Mesenteric fat pad (tissue), 1 donor: Measurements from ENCODE around the gene TP53AIP1. TPM values are rescaled to one million over a fixed set of nuclear protein-coding genes. Genes with fewer than 3 reads are reported as not detected.

Source experiments
- DNase-seq: peaks from one replicate; pipeline ENCODE4 v3.0.0-alpha.2; 2020; ENCODE audit warnings: low spot score
- total RNA-seq: library from RNA; stranded (reverse); fragmentation: NEBNext Ultra II Directional; extraction: Animal tissue kit (Norgen Biotek cat#: 25700); gene quantifications from one replicate; pipeline ENCODE4 v1.2.1, GENCODE V29; 2021
- donor health status: DM: yes; HTN: yes; CAD: no.

The TP53AIP1 gene
- total RNA-seq, 1 donor from 2014 or later, result 0.10 TPM

DNA sequence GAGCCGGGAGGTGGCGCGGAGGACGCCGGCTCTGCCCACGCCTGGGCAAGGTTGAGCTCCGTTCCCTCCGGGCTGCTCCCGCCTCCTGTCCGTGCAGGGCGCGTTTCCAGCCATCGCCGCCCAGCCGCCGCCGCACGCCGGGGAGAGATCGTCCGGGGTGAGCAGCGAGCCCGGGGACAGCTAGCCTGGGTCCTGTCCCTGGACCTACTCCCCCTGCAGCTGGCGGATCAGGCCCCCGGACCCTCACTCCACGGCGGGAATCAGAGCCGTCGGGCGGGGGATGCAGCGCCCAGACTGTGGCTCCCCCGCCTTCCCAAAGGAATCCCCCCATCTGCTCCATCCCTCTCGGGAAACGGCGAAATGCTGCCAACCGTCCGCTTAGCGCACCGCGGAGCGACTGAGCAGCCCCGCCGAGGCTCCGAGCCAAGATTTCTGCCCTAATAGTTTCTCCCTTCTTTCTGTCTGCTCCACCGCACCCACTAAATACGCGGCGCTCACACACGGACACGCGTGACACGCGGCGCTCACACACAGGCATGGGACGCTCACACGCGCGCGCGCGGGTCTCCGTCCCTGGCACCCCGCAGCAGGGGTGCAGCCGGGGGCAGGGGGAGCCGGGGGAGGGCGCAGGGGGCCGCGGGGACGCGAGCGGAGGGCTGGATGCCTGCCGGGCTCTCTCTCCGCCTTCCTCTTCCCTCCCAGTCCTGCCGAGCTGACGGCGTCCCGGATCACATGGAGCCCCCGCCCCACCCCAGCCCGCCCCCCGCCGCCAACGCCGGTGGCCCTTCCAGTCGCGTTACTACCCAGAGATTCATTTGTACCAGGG is 51.9 kb downstream of the TP53AIP1 start, which contains the start of gene KCNJ5:
Gene KCNJ5, plus strand, starts transcription at position 814 of the 826 bp plus-strand sequence. CDS start 19,918 bp downstream, outside the sequence.
- peak; percentile 89 for DNase-seq

DNA sequence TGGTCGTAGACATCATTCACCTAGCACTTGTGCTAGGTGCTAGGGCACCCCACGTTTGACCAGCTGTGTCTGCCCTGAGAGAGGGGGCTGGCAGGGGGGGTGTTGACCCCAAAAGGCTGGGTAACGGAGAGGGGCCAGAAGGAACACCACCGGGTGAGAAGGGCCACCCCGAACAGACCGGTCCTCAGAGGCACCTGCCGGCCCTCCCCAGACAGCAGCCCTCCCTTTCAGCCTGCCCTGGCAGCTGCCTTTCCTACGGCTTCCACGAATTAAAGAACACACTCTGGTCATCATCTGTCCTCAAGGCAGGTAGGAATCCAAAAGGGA is 52.5 kb downstream of the TP53AIP1 start:
- DNase-seq, result no peak

DNA sequence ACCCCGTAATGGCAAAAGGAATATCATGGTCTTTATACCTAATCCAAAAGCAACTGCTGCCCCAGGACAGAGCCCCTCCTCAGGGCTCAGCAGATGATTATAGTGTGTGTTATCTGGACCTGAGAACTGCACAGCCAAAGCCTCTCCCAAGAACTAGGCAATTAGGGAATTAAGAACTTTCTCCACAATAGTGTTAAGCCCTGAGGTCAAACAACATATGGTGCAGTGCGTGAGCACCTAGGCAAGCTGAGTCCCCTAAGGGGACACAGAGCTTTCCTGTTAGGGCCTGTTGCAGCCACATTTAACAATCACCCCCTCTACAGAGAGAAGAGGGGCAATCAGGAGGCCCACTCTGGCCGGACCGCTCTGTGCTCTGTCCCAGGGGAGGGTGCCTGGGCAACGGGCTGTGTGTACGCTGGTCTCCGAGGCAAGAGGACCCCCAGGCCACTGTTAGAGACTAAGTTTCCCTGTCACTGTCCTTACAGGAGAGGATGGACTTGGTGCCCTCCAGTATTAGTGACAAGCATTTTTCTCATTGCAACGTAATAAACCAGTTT is 52.9 kb downstream of the TP53AIP1 start:
- peak; percentile 65 for DNase-seq

DNA sequence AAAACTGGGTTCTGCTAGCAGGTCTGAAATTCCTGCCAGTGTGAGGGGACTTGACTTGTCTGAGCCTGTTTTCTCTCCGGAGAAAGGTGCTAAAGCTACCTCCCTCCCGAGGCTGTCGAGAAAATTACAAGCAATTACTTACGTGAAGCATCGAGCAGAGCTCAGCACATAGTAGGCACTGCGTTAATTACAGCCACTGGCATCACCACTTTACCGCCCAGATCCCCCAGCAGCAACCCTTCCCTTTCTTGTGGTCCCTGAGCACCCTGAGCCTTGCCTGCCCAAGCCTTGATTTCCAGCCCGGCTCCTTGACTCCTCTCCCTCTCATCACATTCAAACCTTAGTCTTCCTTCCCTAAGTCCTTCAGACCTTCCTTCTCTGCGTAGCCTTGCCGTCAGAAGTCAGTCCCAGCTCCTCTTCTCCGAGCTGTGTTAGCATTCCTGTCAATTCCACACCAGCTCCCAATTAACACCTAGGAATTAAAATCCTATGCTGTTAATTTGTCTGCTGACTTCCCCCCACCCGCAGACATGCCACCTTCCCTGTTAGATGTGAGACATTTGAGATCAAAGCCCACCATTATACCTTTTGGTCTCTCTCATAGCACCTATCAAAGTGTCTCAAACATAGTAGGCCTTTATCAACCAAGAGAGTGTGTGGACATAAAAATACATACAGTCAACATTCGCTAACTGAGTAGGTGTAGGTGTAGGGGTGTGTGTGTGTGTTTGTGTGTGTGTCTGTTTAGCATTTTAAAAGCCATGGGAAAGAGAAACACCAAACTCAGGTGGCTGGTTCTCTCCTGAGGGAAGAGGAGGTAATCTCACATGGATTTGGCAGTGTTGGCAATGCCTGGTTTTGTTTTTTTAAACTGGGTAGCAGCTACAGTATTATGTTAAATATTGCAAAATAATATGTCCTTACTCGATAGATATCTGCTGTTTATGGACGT is 54.4 kb downstream of the TP53AIP1 start:
- peak; percentile 49 for DNase-seq

DNA sequence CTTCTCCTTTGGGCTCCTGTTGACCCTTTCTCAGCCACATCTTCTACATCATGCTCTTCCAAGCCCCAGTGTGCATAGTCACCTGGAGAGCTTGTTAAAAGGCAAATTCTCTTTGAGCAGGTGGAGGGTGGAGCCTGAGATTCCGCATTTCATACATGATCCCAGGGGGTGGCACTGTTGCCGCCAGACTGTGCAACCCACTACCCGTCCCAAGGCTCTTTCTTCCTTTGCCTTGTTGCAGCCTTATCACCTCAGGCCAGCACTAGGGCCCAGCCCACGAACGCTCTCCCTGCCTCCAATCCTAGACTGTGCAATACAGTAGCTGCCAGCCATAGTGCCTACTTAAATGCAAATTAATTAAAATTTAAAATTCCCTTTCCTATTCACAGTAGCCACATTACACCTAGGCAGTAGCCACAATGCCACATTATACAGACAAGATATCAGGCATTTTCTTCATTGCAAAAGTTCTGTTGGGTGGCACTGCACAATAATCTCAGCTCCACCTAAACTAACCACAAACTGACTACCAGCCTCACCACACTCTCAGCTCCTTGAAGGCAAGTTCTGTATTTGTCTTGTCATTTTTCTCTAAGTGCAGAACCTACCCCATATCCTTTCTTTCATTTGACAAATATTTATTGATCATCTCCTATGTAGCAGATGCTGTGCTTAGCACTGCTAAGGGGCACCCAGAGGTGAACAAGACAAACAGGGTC is 56.1 kb downstream of the TP53AIP1 start:
- peak; percentile 39 for DNase-seq

Other genes with a start within 250 kb of the TP53AIP1 start
- 30.9 TPM for gene FLI1, start 248.8 kb downstream of the TP53AIP1 start, total RNA-seq
- not detected for gene KCNJ1, start 75.6 kb downstream of the TP53AIP1 start, total RNA-seq
- gene KCNJ5, start 51.5 kb downstream of the TP53AIP1 start, total RNA-seq, result 4.6 TPM
- gene ARHGAP32, start 249.5 kb upstream of the TP53AIP1 start, total RNA-seq, result 17.1 TPM